ENCODE data around the gene FLT3. TPM values are rescaled to one million over a fixed set of nuclear protein-coding genes. Genes with fewer than 3 reads are reported as not detected.
A peak's percentile ranks its signal among the peaks of the same experiment; 100 is the strongest.

FLT3 gene
- total RNA-seq, 2 donors from 2014 or later: 0.15 to 0.47 TPM

- ATAC-seq (peak; percentile 72), DNase-seq (peak; percentile 81 to 87)
- intact Hi-C loops (cut with DNase I, micrococcal nuclease): loop anchor here in 1 of 2 donors (10.0 kb wide), 1 partner anchor 119 kb away; no protein-coding TSS in a partner anchor
These were observed 146.5 kb downstream of the FLT3 start for GRCh38 chr13:27953676-27954405.

Other genes starting within 250 kb of the FLT3 start
- under 1 TPM; 0.67 to 0.76 TPM for gene PDX1, start 180.6 kb downstream of the FLT3 start, total RNA-seq
- 100 to 1,000 TPM; 266 to 293 TPM for gene CDX2, start 131.3 kb downstream of the FLT3 start, total RNA-seq
- 10 to 100 TPM; 44.8 to 46.4 TPM for gene URAD, start 111.9 kb downstream of the FLT3 start, total RNA-seq
- 10 to 100 TPM; 30.7 to 37.0 TPM for gene PAN3, start 38.0 kb upstream of the FLT3 start, total RNA-seq